Right hindlimb (tissue), 1 donor: ENCODE measurements around the gene ULK4.
"Not testable (repeated sequence)": the region's sequence is repeated elsewhere in the genome, so short reads cannot be mapped to it uniquely, and the experiment has no call there.

ENCODE experiments used
- DNase-seq: peaks from one replicate; pipeline ENCODE4 v3.0.0-alpha.2; 2018

ULK4 gene

GRCh38 chr3:41961751-41962679 is at the start of gene ULK4:
Gene ULK4 (minus strand): TSS chr3:41962103. CDS start chr3:41954759, 7,344 bp downstream.
- peak; percentile 100 for DNase-seq

GRCh38 chr3:42010530-42010929 is 48.6 kb upstream of the ULK4 start:
- peak; percentile 59 for DNase-seq

GRCh38 chr3:42009456-42009855 is 47.6 kb upstream of the ULK4 start:
- DNase-seq: no peak

- DNase-seq: no peak
These were observed 45.9 kb upstream of the ULK4 start for GRCh38 chr3:42007785-42008184.

GRCh38 chr3:42005401-42005800 is 43.5 kb upstream of the ULK4 start:
- no peak for DNase-seq

GRCh38 chr3:42002790-42003189 is 40.9 kb upstream of the ULK4 start:
- DNase-seq: no peak

GRCh38 chr3:42001777-42002176 is 39.9 kb upstream of the ULK4 start:
- DNase-seq: no peak

- DNase-seq: no peak
These were observed 38.0 kb upstream of the ULK4 start for GRCh38 chr3:41999909-42000308.

- peak; percentile 48 for DNase-seq
These were observed 36.0 kb upstream of the ULK4 start for GRCh38 chr3:41997702-41998550.

- DNase-seq: no peak
These were observed 29.5 kb upstream of the ULK4 start for GRCh38 chr3:41991437-41991836.

GRCh38 chr3:41989518-41989917 is 27.6 kb upstream of the ULK4 start:
- DNase-seq: no peak

- no peak for DNase-seq
These were observed 25.7 kb upstream of the ULK4 start for GRCh38 chr3:41987627-41988026.

GRCh38 chr3:41986561-41986960 is 24.7 kb upstream of the ULK4 start:
- DNase-seq: no peak

- no peak for DNase-seq
These were observed 23.1 kb upstream of the ULK4 start for GRCh38 chr3:41985018-41985417.

GRCh38 chr3:41983091-41983490 is 21.2 kb upstream of the ULK4 start:
- not testable (repeated sequence) for DNase-seq

GRCh38 chr3:41977401-41977800 is 15.5 kb upstream of the ULK4 start:
- DNase-seq: not testable (repeated sequence)

GRCh38 chr3:41975416-41976103 is 13.7 kb upstream of the ULK4 start:
- no peak for DNase-seq

GRCh38 chr3:41974223-41974622 is 12.3 kb upstream of the ULK4 start:
- DNase-seq: no peak

GRCh38 chr3:41972802-41973201 is 10.9 kb upstream of the ULK4 start:
- DNase-seq: no peak

GRCh38 chr3:41966206-41966605 is 4.3 kb upstream of the ULK4 start:
- DNase-seq: no peak

GRCh38 chr3:41963823-41964222 is 1.9 kb upstream of the ULK4 start:
- no peak for DNase-seq

GRCh38 chr3:41960826-41961750 is 815 bp downstream of the ULK4 start:
- peak; percentile 61 for DNase-seq
